Upper lobe of left lung (tissue), 6 donors: ENCODE data around the gene CD300LG. TPM values are rescaled to one million over a fixed set of nuclear protein-coding genes. Genes with fewer than 3 reads are reported as not detected.

ENCODE experiments used
- ATAC-seq, 2 donors: fragments of 200-7000 bp; cut with Tn5 transposase; one replicate each; pipeline ENCODE4 v1.9.1; 2022; ENCODE audit warnings: mild to moderate bottlenecking in 2 of 2, moderate library complexity in 2 of 2; ENCODE audit not compliant: low FRiP score in 2 of 2
- DNase-seq, 2 donors: peaks; one replicate each; pipeline ENCODE4 v3.0.0-alpha.2; 2019 to 2020
- H3K27ac ChIP-seq, 4 donors: fragments of 200-600 bp; sonication (generic); one replicate each; pipeline ENCODE4 v1.5.1; 2016 to 2019
- H3K27me3 ChIP-seq, 4 donors: fragments of 200-600 bp; sonication (generic); one replicate each; pipeline ENCODE4 v1.5.1; 2017 to 2019
- H3K36me3 ChIP-seq, 4 donors: fragments of 200-600 bp; sonication (generic); one replicate each; pipeline ENCODE4 v1.5.1; 2016 to 2019
- H3K4me1 ChIP-seq, 4 donors: fragments of 200-600 bp; sonication (generic); one replicate each; pipeline ENCODE4 v1.5.1; 2018 to 2019
- H3K4me3 ChIP-seq, 4 donors: fragments of 200-600 bp; sonication (generic); one replicate each; pipeline ENCODE4 v1.5.1; 2017 to 2019; ENCODE audit warnings: mild to moderate bottlenecking in 2 of 4, moderate library complexity in 1 of 4
- H3K9me3 ChIP-seq, 4 donors: fragments of 200-600 bp; sonication (generic); one replicate each; pipeline ENCODE4 v1.5.1; 2018 to 2019
- EP300 ChIP-seq, 4 donors: sonication (generic); formaldehyde crosslinking; IDR thresholded peaks; one replicate each; pipeline ENCODE4 v1.5.1; 2017; ENCODE audit warnings: antibody characterized with exemption in 4 of 4, control low read depth in 2 of 4
- POLR2A ChIP-seq, 4 donors: fragments of 450-650 bp; IDR thresholded peaks; one replicate each; pipeline ENCODE4 v1.5.1; 2016 to 2017; ENCODE audit warnings: antibody characterized with exemption in 4 of 4, mild to moderate bottlenecking in 2 of 4
- POLR2AphosphoS5 ChIP-seq, 2 donors: sonication (generic); formaldehyde crosslinking; IDR thresholded peaks; one replicate each; pipeline ENCODE4 v1.5.1; 2017; ENCODE audit warnings: antibody characterized with exemption in 2 of 2
- WGBS, 2 donors: methylation state at CpG; one replicate each; pipeline ENCODE4 v1.1.5; 2017 to 2018; 5-methylcytosine and 5-hydroxymethylcytosine counted together
- total RNA-seq, 6 donors: library from RNA; depleted of rRNA in 4 of 6; stranded (reverse); fragments of >200 nt in 4 of 6; gene quantifications; one replicate each; pipeline versions ENCODE4 v1.1.0 to v1.2.1, GENCODE V29; 2016 to 2021
- TF ChIP-seq, protein P1 (sequence below), 6 experiments: fragments of 450-650 bp in 4 of 6; fragments of 200-600 bp in 2 of 6; sonication (generic) in 2 of 6; IDR thresholded peaks; one replicate each; pipeline ENCODE4 v1.5.1; 2016 to 2019; ENCODE audit warnings: antibody characterized with exemption in 6 of 6
- donor health status: DM: no; HTN: no; CAD: no; lungs with moderate emphysema.
- donor health status: DM: no; HTN: yes; CAD: no; lungs with severe emphysema.

Gene CD300LG
- total RNA-seq, 6 donors from 2014 or later = 0.71 to 65.9 (median 7.8) TPM

- peaks cover 8 to 15% (median 11%) of the 10 kb centered on the region in 4 donors for H3K4me1 ChIP-seq
- peaks cover 0 to 2% (median under 1%) of the 10 kb centered on the region in 4 donors for H3K27me3 ChIP-seq
- H3K4me3 ChIP-seq = peak overlapping the region in 3 of 4 donors; percentile 39 to 53 (median 49)
- TF ChIP-seq, protein P1, sequence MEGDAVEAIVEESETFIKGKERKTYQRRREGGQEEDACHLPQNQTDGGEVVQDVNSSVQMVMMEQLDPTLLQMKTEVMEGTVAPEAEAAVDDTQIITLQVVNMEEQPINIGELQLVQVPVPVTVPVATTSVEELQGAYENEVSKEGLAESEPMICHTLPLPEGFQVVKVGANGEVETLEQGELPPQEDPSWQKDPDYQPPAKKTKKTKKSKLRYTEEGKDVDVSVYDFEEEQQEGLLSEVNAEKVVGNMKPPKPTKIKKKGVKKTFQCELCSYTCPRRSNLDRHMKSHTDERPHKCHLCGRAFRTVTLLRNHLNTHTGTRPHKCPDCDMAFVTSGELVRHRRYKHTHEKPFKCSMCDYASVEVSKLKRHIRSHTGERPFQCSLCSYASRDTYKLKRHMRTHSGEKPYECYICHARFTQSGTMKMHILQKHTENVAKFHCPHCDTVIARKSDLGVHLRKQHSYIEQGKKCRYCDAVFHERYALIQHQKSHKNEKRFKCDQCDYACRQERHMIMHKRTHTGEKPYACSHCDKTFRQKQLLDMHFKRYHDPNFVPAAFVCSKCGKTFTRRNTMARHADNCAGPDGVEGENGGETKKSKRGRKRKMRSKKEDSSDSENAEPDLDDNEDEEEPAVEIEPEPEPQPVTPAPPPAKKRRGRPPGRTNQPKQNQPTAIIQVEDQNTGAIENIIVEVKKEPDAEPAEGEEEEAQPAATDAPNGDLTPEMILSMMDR (IDR thresholded peaks at IDR 0.05) = no peak
- ATAC-seq (peak; percentile 90 to 97), DNase-seq (peak; percentile 83 to 93)
- peak overlapping the region in 1 of 4 donors; percentile 26 for H3K27ac ChIP-seq
- H3K9me3 ChIP-seq = no peaks in the 10 kb centered on the region
- H3K36me3 ChIP-seq = no peaks in the 10 kb centered on the region
- WGBS, 2 donors = 4 to 5% methylated on average over 12 to 30 of the region's 31 CpGs
These were observed 53.3 kb downstream of the CD300LG start for GRCh38 chr17:43900183-43900857.

DNA sequence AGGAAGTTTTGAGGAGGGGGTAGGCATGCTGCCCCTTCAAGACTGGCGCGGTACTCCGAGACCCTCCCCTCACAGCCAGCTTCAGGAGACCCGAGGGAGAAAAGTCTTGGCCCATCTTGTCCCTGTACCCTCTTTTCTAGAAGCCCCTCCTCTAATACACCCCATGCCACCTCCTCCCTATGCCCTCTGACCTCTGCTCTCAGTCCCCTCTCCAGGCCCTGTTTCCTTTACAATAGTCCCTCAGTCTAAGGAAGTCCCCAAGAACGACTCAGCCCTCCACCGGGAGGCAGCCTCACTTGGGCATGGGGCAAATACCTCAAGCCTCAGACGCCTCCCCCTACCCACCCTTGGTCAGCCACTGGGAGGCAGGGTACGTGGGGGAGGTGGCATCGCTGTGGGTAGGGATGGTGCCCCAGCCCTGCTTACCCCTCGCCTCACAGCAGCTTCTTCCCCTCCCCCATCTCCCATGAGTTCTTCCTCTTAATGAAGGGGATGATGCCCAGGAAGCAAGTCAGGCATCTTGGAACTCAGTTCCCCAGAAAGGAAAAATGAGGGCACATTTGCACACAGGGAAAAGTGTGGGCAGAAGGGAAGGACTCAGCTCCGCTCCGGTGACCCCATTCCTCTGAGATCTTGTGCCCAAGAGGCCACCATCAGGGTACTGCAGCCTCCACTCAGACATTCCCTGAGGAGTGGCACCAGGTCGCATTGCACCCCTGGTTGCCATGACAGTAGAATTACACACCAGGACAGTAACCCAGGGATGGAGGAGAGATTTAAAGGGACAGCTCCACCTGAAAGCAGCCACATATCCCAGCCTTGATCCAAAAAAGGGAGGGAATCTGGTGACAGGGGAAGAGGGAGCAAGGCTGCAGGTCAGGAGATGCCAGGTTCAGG is 54.1 kb downstream of the CD300LG start:
- peaks cover 14 to 21% (median 16%) of the 10 kb centered on the region in 4 donors for H3K4me1 ChIP-seq
- no peak for ATAC-seq
- H3K27me3 ChIP-seq = peaks cover 0 to 10% (median 4%) of the 10 kb centered on the region in 4 donors
- no peaks in the 10 kb centered on the region for H3K9me3 ChIP-seq
- 25 to 36% methylated on average over 11 to 13 of the region's 13 CpGs for WGBS, 2 donors
- no peaks in the 10 kb centered on the region for H3K36me3 ChIP-seq
- TF ChIP-seq, protein P1 (IDR thresholded peaks at IDR 0.05) = no peak
- TF ChIP-seq EP300 (IDR thresholded peaks at IDR 0.05) = no peak
- no peak for TF ChIP-seq POLR2AphosphoS5 (IDR thresholded peaks at IDR 0.05)
- TF ChIP-seq POLR2A (IDR thresholded peaks at IDR 0.05) = no peak
- no peak overlapping the region for H3K27ac ChIP-seq
- H3K4me3 ChIP-seq = peak overlapping the region in 3 of 4 donors; percentile 39 to 53 (median 49)
- DNase-seq = no peak

GRCh38 chr17:43901861-43902589 is 55.0 kb downstream of the CD300LG start:
- 58 to 85% methylated on average over 2 to 7 of the region's 7 CpGs for WGBS, 2 donors
- Histone ChIP-seq H3K4me1 (peaks cover 23 to 30% (median 25%) of the 10 kb centered on the region in 4 donors), H3K27ac (no peak overlapping the region), H3K9me3 (no peaks in the 10 kb centered on the region), H3K4me3 (no peak overlapping the region), H3K36me3 (no peaks in the 10 kb centered on the region), H3K27me3 (peaks cover 0 to 17% (median 8%) of the 10 kb centered on the region in 4 donors)
- DNase-seq (no peak), ATAC-seq (no peak)
- TF ChIP-seq POLR2A (IDR thresholded peaks at IDR 0.05) = no peak
- TF ChIP-seq POLR2AphosphoS5 (IDR thresholded peaks at IDR 0.05) = no peak
- TF ChIP-seq EP300 (IDR thresholded peaks at IDR 0.05) = no peak
- TF ChIP-seq, protein P1 (IDR thresholded peaks at IDR 0.05) = no peak

- Histone ChIP-seq H3K36me3 (no peaks in the 10 kb centered on the region), H3K4me1 (peaks cover 31 to 38% (median 32%) of the 10 kb centered on the region in 4 donors), H3K4me3 (peak overlapping the region in 1 of 4 donors; percentile 44), H3K9me3 (no peaks in the 10 kb centered on the region), H3K27ac (no peak overlapping the region), H3K27me3 (peaks cover 0 to 29% (median 14%) of the 10 kb centered on the region in 4 donors)
- TF ChIP-seq POLR2A (IDR thresholded peaks at IDR 0.05) (no peak), POLR2AphosphoS5 (IDR thresholded peaks at IDR 0.05) (no peak), EP300 (IDR thresholded peaks at IDR 0.05) (no peak)
- TF ChIP-seq, protein P1 (IDR thresholded peaks at IDR 0.05) = no peak
- ATAC-seq = no peak
- 42 to 45% methylated on average over 3 of the region's 3 CpGs for WGBS, 2 donors
- DNase-seq = no peak
These were observed 58.5 kb downstream of the CD300LG start for GRCh38 chr17:43905400-43905984.
